AG08396 (cell line): ENCODE results near the gene CLEC10A.
"Not testable (repeated sequence)": the region's sequence is repeated elsewhere in the genome, so short reads cannot be mapped to it uniquely, and the experiment has no call there.

Experiments used
- DNase-seq: peaks from one replicate; pipeline ENCODE4 v3.0.0; 2012; ENCODE audit warnings: low spot score, mixed read lengths

The CLEC10A gene

DNA sequence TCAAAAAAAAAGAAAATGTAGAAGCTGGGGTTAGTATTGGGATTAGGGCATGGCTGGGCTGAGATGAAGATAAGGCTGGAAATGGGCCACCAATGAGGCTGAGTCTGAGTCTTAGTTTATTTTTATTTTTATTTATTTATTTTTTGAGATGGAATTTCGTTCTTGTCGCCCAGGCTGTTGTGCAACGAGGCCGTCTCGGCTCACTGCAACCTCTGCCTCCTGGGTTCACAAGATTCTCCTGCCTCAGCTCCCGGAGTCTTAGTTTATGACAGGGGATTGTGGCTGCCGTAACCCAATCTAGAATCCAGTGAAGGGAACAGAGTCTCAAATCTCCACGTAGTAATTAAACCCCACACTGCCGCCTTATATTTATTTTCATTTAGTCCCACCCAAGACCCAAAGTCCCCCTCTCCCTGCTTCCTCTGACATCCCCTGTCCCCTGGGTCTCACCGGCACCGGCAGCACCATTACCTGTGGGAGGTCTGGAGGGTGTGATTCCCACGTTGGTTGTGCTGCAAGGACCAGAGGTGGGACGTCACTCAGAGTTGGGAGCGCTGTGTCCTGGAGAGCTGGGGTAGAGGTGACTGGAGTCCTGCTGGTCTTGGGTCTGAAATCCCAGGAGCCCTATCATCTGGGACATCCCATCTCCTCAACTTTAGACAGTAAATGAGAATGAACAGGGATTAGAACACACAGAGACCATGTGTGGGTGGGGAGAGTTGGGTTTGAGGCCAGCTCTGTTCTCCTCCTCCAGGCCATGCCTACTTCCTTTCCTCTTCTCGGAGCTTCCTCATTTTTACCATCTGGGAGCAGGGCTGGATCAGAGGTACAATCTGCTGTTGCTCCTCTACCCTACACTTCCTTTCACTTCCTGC, at the start of gene CLEC10A:
Gene CLEC10A (minus strand): TSS at position 671 of the 875 bp plus-strand sequence. CDS start 1,439 bp downstream, outside the sequence.
- DNase-seq = no peak

- DNase-seq = no peak
Measured at GRCh38 chr17:7129311-7129710, 49.3 kb upstream of the CLEC10A start.

DNA sequence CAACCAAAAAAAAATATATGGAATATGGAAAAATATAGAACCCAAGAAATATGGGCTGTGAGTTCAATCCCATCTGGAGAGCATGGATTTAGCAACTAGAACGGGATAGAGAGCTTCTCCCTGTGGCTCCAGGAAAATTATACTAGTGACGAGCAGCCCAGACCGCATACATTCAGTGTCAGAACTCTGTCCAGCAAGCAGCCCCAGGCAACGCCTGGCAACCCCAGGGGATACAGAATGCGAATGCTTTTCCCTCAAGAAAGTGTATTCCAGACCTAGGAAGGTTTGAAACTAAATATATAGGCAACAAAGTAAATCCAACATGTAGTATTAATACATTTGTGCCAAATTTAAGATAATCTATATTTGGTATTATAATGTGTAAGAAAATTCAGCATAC, 48.1 kb upstream of the CLEC10A start:
- no peak for DNase-seq

DNA sequence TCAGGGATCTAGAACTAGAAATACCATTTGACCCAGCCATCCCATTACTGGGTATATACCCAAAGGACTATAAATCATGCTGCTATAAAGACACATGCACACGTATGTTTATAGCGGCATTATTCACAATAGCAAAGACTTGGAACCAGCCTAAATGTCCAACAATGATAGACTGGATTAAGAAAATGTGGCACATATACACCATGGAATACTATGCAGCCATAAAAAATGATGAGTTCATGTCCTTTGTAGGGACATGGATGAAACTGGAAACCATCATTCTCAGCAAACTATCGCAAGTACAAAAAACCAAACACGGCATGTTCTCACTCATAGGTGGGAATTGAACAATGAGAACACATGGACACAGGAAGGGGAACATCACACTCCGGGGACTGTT, 47.5 kb upstream of the CLEC10A start:
- not testable (repeated sequence) for DNase-seq

DNA sequence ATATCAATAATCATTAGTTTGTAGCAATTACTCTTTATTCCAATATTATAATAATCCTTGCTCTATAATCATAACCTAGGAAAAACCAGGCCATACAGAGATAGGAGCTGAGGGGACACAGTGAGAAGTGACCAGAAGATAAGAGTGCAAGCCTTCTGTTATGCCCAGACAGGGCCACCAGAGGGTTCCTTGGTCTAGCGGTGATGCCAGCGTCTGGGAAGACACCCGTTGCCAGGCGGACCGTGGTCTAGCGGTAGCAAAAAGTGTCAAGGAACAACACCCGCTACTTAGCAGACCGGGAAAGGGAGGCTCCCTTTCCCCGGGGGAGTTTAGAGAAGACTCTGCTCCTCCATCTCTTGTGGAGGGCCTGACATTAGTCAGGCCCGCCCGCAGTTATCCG, 46.3 kb upstream of the CLEC10A start:
- DNase-seq = not testable (repeated sequence)

DNA sequence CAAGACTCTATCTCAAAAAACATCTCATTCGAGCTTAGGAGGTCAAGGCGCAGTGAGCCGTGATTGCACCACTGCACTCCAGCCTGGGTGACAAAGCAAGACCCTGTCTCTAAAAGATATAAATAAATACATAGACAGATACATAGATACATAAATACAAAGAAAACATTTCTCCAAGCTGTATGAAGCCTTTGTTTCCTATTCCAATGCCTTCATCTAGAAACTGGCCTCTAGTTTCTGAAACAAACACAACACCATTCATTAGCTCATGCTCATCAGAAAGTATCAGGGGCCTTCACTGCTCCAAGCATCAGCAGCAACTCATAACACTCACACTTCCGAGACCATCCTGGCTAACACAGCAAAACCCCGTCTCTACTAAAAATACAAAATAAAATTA, 44.9 kb upstream of the CLEC10A start:
- DNase-seq = no peak

GRCh38 chr17:7123844-7124243, 43.8 kb upstream of the CLEC10A start:
- no peak for DNase-seq

GRCh38 chr17:7122381-7122780, 42.3 kb upstream of the CLEC10A start:
- DNase-seq = no peak

- DNase-seq = not testable (repeated sequence)
Measured at GRCh38 chr17:7120635-7121034, 40.6 kb upstream of the CLEC10A start.

- no peak for DNase-seq
Measured at GRCh38 chr17:7120123-7120522, 40.1 kb upstream of the CLEC10A start.

DNA sequence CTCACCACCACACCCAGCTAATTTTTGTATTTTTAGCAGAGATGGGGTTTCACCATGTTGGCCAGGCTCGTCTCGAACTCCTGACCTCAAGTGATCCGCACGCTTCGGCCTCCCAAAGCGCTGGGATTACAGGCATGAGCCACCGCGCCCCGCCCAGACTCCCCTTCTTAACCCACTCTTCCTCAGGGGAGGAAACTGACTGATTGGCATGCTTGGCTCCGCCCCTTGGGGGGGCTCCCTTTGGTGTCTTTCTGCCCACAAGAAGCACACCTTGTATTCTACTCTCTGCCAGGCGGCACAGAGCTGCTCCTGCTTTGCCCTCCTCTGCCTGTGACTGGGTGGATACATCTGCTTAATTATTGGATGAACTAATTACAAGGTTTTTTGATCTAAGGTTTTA, 39.3 kb upstream of the CLEC10A start:
- no peak for DNase-seq

- no peak for DNase-seq
Measured at GRCh38 chr17:7114875-7115614, 35.0 kb upstream of the CLEC10A start.

GRCh38 chr17:7114241-7114874, 34.3 kb upstream of the CLEC10A start, which contains the start of gene ASGR2:
Gene ASGR2 (minus strand): TSS chr17:7114822. CDS start chr17:7114240, 582 bp downstream.
- no peak for DNase-seq

GRCh38 chr17:7113273-7114071, 33.4 kb upstream of the CLEC10A start:
- no peak for DNase-seq

- DNase-seq = no peak
Measured at GRCh38 chr17:7112510-7113108, 32.6 kb upstream of the CLEC10A start.

- no peak for DNase-seq
Measured at GRCh38 chr17:7111784-7112509, 31.9 kb upstream of the CLEC10A start.

GRCh38 chr17:7110617-7111306, 30.7 kb upstream of the CLEC10A start:
- DNase-seq = no peak

- no peak for DNase-seq
Measured at GRCh38 chr17:7109461-7110322, 29.6 kb upstream of the CLEC10A start.

GRCh38 chr17:7108981-7109380, 28.9 kb upstream of the CLEC10A start:
- no peak for DNase-seq
